NCI-H460 (cell line): ENCODE data around the gene USP49. TPM values are rescaled to one million over a fixed set of nuclear protein-coding genes. Genes with fewer than 3 reads are reported as not detected.
A peak's percentile ranks its signal among the peaks of the same experiment; 100 is the strongest.
"Not testable (repeated sequence)": the region's sequence is repeated elsewhere in the genome, so short reads cannot be mapped to it uniquely, and the experiment has no call there.

Source experiments
- DNase-seq: peaks from one replicate; pipeline ENCODE4 v3.0.0-alpha.2; 2016; ENCODE audit warnings: low read depth; ENCODE audit errors: extremely low read depth
- total RNA-seq: library from RNA; depleted of rRNA; stranded (reverse); fragments of >200 nt; shearing (Covaris generic); gene quantifications from 2 replicates; pipeline ENCODE4 v1.2.3, GENCODE V29; 2014

USP49 gene
- total RNA-seq, 1 experiment from 2014 or later: 3.1 TPM

- no peak for DNase-seq
Measured at GRCh38 chr6:41815587-41815986, 79.6 kb downstream of the USP49 start.

DNA sequence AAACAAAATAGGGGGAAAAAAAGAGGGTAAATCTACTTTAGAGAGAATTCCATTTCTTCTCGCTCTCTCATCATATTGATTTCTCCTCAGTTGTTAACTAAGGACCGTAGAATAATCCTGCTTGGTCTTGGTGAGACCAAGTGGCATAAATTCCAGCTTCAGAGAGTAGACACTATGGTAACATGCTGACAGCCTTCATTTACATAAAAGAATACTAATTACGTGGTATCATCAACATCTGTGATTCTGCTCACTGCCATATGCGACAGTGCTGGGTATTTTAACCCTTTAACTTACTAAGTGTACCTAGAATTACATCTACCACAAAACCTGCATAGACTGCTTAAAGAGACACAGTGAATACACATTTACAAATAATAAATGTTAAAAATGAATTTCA, 80.5 kb downstream of the USP49 start:
- DNase-seq: no peak

- no peak for DNase-seq
Measured at GRCh38 chr6:41813956-41814355, 81.2 kb downstream of the USP49 start.

GRCh38 chr6:41813469-41813868, 81.7 kb downstream of the USP49 start:
- DNase-seq: no peak

GRCh38 chr6:41811946-41812345, 83.2 kb downstream of the USP49 start:
- not testable (repeated sequence) for DNase-seq

- DNase-seq: no peak
Measured at GRCh38 chr6:41811095-41811494, 84.1 kb downstream of the USP49 start.

- no peak for DNase-seq
Measured at GRCh38 chr6:41805830-41806774, 89.1 kb downstream of the USP49 start.

GRCh38 chr6:41801380-41801779, 93.8 kb downstream of the USP49 start:
- DNase-seq: no peak

DNA sequence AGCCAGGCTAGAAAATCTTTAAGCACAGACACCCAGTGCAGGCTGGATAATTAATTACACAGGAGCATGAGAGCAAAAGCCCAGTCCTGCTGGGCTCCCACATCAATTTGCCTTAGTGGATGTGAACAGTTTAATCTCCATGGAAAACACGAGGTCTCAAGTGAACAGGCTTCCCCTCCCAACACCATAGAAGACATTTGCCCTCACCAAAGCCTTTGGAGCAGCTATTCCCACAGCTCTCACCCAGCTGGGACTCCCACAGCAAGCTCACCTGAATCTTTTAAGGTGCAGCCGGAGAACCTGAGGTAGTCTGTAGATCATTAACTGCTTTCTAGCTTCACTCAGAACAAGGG, 95.6 kb downstream of the USP49 start:
- no peak for DNase-seq

GRCh38 chr6:41798901-41799558, 96.1 kb downstream of the USP49 start:
- DNase-seq: no peak

GRCh38 chr6:41796474-41796873, 98.7 kb downstream of the USP49 start:
- DNase-seq: no peak

DNA sequence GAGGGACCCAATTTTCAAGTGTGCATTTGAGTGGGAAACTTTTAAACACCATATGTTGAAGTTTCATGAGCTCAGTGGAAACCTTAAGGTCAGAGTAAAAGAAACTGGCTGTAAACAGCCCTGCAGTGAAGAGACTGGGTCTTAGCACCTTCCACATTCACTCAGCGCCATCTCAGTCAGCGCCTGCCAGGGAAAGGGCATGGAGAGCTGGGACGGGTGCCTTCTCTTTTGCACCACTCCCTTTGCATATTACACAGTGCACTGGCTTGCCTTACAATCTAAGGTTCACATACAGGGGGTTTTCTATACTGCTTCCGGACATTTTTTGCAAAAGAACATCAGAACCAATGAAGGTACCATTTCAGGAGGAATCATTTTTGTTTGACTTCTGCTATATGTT, 103.2 kb downstream of the USP49 start:
- DNase-seq: no peak

- DNase-seq: no peak
Measured at GRCh38 chr6:41791305-41791704, 103.9 kb downstream of the USP49 start.

DNA sequence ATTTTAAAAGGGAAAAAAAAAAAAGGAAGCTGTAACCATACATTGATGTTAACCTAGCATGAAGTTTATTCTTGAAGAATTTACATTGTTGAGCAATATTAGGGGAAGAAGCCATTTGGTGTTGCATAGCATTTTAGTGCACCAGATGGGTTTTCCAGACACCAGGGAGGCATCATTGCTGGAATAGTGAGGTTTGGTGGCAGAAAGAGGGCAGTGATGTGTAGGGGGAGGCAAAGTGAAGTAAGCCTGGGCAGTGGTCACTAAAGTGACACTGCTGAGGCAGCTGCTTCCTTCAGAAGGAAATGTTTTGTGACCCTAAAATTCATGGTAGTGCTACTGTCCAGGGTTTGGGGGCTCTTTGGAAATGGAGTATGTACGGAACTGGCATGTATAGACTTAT, 105.1 kb downstream of the USP49 start:
- DNase-seq: no peak

- DNase-seq: no peak
Measured at GRCh38 chr6:41789390-41789724, 105.8 kb downstream of the USP49 start.

DNA sequence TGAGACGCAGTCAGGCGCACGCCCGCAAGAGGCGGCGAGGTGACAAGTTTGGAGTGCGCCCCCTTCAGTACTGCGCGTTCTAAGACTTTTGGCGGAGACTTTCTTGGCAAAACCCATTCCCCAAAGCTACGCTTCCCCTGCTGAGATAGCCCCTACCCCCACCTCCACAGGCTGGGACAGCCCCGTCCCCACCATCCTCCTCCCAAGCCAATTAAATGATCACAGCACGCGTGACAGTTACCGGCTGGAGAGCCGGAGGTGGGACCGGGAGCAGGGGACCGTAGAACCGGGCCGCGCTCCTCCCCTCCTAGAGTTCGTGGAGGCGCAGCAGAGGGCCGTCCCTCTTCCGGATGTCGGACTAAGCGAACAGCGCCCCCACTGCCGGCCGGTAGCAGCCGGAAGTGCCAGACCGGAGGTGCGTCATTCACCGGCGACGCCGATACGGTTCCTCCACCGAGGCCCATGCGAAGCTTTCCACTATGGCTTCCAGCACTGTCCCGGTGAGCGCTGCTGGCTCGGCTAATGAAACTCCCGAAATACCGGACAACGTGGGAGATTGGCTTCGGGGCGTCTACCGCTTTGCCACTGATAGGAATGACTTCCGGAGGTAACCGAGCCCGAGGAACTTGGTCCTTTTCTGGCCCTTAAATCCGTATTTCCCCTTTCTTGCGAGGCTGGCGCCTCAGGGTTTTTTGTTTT, 107.8 kb downstream of the USP49 start, which contains the start of gene TOMM6:
Gene TOMM6 (plus strand): TSS at position 476 of the 699 bp plus-strand sequence. CDS start 4 bp downstream, at position 480.
- peak; percentile 88 for DNase-seq

GRCh38 chr6:41786451-41787218, 108.5 kb downstream of the USP49 start:
- peak; percentile 63 for DNase-seq

- DNase-seq: no peak
Measured at GRCh38 chr6:41785689-41786450, 109.3 kb downstream of the USP49 start.

DNA sequence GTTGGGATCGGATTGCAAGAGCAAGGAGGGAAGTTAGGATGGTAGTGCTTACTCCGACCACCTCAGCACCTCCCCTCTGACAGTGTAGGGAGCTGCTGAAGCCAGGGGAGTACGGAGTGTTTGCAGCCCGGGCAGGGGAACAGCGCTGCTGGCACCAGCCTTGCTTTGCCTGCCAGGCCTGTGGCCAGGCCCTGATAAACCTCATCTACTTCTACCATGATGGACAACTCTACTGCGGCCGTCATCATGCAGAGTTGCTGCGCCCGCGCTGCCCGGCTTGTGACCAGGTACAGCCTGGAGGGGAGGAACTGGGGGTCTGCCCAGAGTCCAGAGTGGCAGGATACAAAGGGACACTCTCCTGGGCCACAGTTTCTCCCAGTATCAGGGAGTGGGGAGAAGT, 109.9 kb downstream of the USP49 start:
- DNase-seq: no peak

GRCh38 chr6:41784581-41785171, 110.5 kb downstream of the USP49 start:
- no peak for DNase-seq
